Posterior cingulate gyrus (tissue), 11 donors: ENCODE results near the gene SFN.
"Not testable (repeated sequence)": the region's sequence is repeated elsewhere in the genome, so short reads cannot be mapped to it uniquely, and the experiment has no call there.

Experiments
- DNase-seq, 10 donors: peaks; one replicate each; pipeline versions ENCODE4 v3.0.0 to v3.0.0-alpha.2; 2020 to 2021; ENCODE audit warnings: mixed read lengths in 3 of 10
- intact Hi-C: fragments of 100-400 bp; cut with DNase I; formaldehyde crosslinking; loops from one replicate; pipeline ENCODE4 v1.15.1; 2023

SFN gene

GRCh38 chr1:26862781-26863684 is at the start of gene SFN:
Gene SFN, plus strand, starts transcription at chr1:26863149. Its CDS starts 64 bp downstream, at chr1:26863213.
- peak in 2 of 10 donors; percentile 47 to 72 for DNase-seq
- intact Hi-C loops = no loop called here

DNA sequence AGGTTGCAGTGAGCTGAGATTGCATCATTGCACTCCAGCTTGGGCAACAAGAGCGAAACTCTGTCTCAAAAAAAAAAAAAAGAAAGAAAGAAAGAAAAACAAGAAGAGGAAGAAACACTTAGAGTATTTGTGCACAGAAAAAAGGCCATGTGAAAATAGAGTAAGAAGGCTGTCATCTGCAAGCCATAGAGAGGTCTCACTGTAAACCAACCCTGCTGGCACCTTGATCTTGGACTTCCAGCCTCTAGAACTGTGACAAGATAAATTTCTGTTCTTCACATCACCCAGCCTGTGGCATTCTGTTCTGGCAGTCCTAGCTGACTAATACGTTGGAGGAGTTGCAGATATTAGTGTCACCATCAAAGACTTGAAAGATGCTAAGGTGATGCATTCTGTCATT is 48.6 kb upstream of the SFN start:
- DNase-seq = no peak
- intact Hi-C loops = no loop called here

DNA sequence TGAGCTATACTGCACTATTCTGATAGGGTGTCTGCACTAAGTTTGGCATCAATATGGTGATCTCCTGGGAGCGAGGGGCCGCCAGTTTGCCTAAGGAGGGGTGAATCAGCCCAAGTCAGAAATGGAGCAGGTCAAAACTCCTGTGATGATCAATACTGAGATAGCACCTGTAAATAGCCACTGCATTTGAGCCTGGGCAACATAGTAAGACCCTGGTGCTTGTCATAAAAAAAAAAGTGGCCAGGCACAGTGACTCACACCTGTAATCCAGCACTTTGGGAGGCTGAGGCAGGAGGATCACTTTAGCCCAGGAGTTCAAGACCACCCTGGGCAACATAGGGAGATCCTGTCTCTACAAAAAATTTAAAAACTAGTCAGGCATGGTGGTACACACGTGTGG is 48.1 kb upstream of the SFN start:
- intact Hi-C loops = no loop called here
- no peak for DNase-seq

- no peak for DNase-seq
- intact Hi-C loops = no loop called here
These were observed 42.1 kb upstream of the SFN start for GRCh38 chr1:26820784-26821269.

DNA sequence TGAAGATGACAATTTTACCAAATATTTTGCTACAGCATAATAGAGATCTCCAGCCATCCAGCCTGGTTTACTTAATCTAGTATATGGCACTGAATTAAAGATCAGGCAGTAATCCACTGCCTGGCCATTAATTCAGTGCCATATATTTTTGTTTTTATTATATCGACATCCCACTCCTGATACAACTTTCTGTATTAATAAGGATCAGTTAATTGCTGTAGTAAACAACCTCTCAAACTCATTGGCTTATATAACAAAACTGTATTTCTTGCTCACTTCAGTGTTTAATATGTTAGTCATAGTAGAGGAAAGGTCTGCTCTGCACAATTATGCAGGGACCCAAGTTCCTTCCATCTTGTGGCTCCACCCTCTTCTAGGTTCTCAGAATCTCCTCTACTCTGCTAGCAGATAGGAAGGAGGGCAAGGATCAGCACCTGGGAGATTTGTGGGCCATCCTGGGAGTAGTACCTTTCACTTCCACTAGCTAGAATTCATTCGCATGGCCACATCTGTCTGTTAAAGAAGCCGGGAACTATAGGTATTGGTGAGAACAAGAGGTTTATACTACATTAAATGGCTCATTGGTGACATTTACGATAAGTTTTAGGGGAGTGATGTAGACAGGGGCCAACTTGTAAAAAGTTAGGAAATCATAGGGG is 40.1 kb upstream of the SFN start:
- intact Hi-C loops = no loop called here

GRCh38 chr1:26824731-26825130 is 38.2 kb upstream of the SFN start:
- intact Hi-C loops = no loop called here
- DNase-seq = no peak

More for the DNA sequence above, 40.1 kb upstream of the SFN start:
- DNase-seq = no peak

- DNase-seq = peak; percentile 40 to 95 (median 55)
- intact Hi-C loops = no loop called here
These were observed 36.5 kb upstream of the SFN start, which contains the start of gene ZDHHC18 for GRCh38 chr1:26826261-26827105. Gene ZDHHC18, plus strand, starts transcription at chr1:26826688. Its CDS starts 117 bp downstream, at chr1:26826805.

- intact Hi-C loops = no loop called here
These were observed 35.8 kb upstream of the SFN start for GRCh38 chr1:26827106-26827604.

DNA sequence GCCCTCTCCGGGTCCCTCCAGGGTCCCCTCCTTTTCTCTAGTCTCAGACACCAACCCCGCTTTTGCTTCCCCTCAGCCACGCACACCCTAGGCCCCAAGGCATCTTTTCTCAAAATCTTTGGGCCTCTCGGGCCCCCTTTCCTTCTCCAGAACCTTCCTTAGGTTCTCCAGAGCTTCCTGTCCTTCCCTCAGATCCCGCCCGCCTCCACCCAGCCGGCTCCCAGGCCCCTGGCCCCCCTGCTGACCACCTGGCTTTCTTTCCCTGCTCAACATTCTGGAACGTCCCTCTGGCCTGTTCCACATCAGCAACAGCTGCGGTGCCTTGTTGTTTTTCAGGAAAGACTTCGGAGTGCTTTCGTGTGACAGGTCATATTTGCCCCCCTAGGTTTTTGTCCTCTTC is 35.3 kb upstream of the SFN start:
- peak in 2 of 10 donors; percentile 39 to 77 for DNase-seq
- intact Hi-C loops = no loop called here

More at GRCh38 chr1:26827106-26827604, 35.8 kb upstream of the SFN start:
- DNase-seq = peak in 1 of 10 donors; percentile 17

DNA sequence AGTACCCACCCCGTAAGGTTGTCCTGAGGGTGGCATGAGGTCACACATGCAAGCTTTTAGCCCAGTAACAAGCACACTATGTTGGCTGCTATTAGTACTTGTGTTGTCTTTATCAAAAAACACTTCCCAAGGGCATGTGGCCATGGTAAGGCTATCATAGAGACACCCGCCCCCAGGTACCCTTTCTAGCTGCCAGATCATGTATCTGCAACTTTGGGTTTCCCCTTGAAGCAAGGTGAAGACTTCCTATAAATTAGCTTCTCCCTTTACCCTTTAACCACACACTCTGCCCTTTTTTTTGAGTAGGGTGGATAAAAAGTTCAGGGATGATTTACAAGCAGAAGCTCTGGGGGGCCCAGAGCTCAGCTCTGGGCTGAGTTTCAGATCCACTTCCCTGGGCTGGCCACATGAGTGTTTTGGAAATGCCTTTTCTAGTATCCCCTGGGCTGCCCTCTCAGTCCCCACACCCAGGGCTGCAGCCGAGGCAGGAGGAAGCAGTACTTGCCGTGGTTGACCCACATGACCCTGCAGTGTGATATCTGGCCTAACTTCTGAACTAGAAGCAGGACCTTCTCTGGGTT is 34.4 kb upstream of the SFN start:
- intact Hi-C loops = no loop called here
- DNase-seq = peak in 2 of 10 donors; percentile 52 to 82

GRCh38 chr1:26829184-26829911 is 33.6 kb upstream of the SFN start:
- intact Hi-C loops = no loop called here
- peak in 2 of 10 donors; percentile 33 to 67 for DNase-seq

DNA sequence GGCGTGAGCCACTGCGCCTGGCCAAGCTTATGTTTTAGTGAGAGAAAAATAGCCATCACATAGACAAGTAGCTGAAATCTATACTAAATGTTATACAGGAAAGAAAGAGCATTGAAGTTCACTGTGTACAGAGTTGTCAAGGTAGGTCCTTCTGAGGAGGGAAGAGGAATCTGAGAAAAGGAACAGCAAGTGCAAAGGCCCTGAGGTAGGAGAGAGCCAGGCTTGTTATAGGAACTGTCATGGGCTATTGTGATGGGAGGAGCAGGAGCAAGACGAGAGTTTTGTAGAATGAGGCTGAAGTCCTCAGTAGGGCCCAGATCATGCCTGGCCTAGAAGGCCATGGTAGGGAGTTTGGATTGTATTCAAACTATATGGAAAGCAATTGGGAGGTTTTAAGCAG is 31.9 kb upstream of the SFN start:
- intact Hi-C loops = no loop called here
- DNase-seq = no peak

DNA sequence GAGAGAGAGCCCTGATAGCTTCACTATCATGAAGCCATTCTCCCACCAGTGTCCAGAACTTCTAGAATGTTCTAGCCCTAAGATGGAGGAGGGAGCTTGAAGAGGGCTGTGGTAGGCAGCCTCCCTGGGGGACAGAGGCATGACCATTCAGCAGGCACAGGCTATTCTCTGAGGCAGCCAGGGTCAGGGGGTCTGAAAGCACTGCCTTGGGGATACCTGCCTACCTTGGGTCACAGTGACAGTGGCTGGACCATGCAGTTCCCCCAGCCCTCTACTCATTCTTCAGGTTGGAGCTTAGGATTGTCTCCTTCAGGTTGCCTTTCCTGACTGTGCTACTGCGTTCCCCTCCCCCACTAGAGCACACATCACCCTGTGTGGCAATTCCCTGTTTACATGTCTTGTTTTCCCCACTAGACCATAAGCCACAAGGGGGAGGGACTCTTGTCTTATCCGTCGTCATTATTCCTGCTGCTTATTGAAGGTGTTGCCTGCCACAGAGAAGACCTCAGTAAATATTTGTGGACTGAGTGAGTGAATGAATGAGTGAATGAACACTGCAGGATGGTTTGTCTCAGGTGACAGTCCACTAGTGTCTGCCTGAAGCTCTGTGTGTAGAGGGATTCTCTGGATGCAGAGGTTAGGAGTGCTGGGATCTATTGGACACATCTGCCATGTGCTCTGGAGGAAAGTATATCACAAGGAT is 31.3 kb upstream of the SFN start:
- DNase-seq = peak in 1 of 10 donors; percentile 28
- intact Hi-C loops = no loop called here

GRCh38 chr1:26832249-26832960 is 30.5 kb upstream of the SFN start:
- peak in 2 of 10 donors; percentile 44 to 79 for DNase-seq
- intact Hi-C loops = no loop called here

DNA sequence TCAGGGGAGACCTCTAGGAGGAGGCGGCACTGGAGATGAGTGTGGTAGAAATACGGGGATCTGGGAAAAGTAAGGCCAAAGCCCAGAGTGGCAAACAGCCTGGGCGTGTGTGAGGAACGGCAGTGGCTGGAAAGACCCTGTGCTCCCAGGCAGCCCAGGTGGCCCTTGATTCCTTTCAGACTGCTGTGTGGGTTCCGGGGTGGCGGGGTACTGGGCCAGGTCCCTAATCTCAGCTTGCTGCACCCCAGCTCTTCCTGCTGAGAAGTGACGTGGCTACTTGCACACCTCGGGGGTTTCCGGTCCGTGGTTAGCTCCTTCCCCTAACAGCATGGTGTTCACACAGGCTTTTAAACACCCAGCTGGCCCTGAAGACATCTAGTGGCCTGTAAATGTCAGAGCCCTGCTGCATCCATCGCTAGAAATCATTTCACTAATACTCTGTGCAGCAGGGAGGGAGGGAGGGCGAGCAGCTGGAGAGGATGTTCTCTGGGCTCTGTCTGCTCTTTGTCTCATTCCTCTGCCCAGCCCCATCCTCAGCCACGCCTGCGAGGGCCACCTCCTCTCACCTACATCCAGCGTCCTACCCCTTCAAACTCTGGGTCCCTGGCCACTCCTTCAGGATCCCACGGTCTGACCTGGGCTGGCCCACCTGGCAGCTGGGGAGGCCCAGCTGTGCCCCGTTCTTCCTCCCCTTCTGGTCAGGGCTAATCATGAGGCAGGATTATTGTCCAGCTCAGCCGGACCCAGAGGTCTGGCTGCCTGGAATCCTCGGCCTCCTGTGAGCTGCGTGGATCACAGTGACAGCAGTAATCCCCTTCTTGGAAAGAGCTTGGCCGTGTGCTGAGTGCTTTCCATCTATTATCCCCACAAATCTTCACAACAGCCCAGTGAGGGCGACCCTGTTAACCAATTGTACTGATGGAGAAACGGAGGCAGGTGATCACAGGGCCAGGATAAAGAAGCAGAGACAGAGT is 29.2 kb upstream of the SFN start:
- DNase-seq = peak in 3 of 10 donors; percentile 51 to 68 (median 64)
- intact Hi-C loops = no loop called here

GRCh38 chr1:26837665-26838064 is 25.3 kb upstream of the SFN start:
- intact Hi-C loops = not testable (repeated sequence)

More at GRCh38 chr1:26837665-26838064, 25.3 kb upstream of the SFN start:
- peak in 1 of 10 donors; percentile 61 for DNase-seq
